SK-N-SH treated with all-trans-retinoic acid at 6 μM for 48 hours (cell line): Measurements from ENCODE around the gene HMMR.

Source experiments
- ATAC-seq: fragments of 200-7000 bp; cut with Tn5 transposase; 3 replicates; pipeline ENCODE4 v1.9.1; 2020; ENCODE audit warnings: mild to moderate bottlenecking, moderate library complexity
- BACH2 ChIP-seq: fragments of 250-450 bp; sonication (Bioruptor Pico); IDR thresholded peaks from 2 replicates; pipeline ENCODE4 v1.9.0; 2021; ENCODE audit warnings: mild to moderate bottlenecking, borderline replicate concordance
- CREB5 ChIP-seq: fragments of 250-450 bp; sonication (Bioruptor Pico); IDR thresholded peaks from 2 replicates; pipeline ENCODE4 v1.5.1; 2020; ENCODE audit warnings: low read depth, mild to moderate bottlenecking, moderate library complexity
- CSDC2 ChIP-seq: fragments of 250-450 bp; sonication (Bioruptor Pico); IDR thresholded peaks from 2 replicates; pipeline ENCODE4 v1.5.0; 2020; ENCODE audit warnings: mild to moderate bottlenecking, moderate library complexity
- CSRNP3 ChIP-seq: fragments of 250-450 bp; sonication (Bioruptor Pico); IDR thresholded peaks from 2 replicates; pipeline ENCODE4 v1.5.1; 2021; ENCODE audit warnings: mild to moderate bottlenecking, moderate library complexity
- ESRRG ChIP-seq: fragments of 250-450 bp; sonication (Bioruptor Pico); IDR thresholded peaks from 2 replicates; pipeline ENCODE4 v1.6.1; 2021; ENCODE audit warnings: mild to moderate bottlenecking
- GLIS3 ChIP-seq: fragments of 250-450 bp; sonication (Bioruptor Pico); IDR thresholded peaks from 2 replicates; pipeline ENCODE4 v1.5.0; 2020; ENCODE audit warnings: mild to moderate bottlenecking, moderate library complexity
- OSR1 ChIP-seq: fragments of 250-450 bp; sonication (Bioruptor Pico); IDR thresholded peaks from 2 replicates; pipeline ENCODE4 v1.8.0; 2022; ENCODE audit warnings: moderate library complexity, mild to moderate bottlenecking, inconsistent platforms
- PATZ1 ChIP-seq: fragments of 250-450 bp; sonication (Bioruptor Pico); IDR thresholded peaks from 2 replicates; pipeline ENCODE4 v1.8.0; 2020; ENCODE audit warnings: mild to moderate bottlenecking, moderate library complexity, borderline replicate concordance
- POU6F1 ChIP-seq: fragments of 250-450 bp; sonication (Bioruptor Pico); IDR thresholded peaks from 2 replicates; pipeline ENCODE4 v1.8.0; 2021; ENCODE audit warnings: low read depth, mild to moderate bottlenecking, moderate library complexity, borderline replicate concordance
- PPARA ChIP-seq: fragments of 250-450 bp; sonication (Bioruptor Pico); IDR thresholded peaks from 2 replicates; pipeline ENCODE4 v1.5.0; 2020; ENCODE audit warnings: mild to moderate bottlenecking, borderline replicate concordance
- RARB ChIP-seq: fragments of 250-450 bp; sonication (Bioruptor Pico); IDR thresholded peaks from 2 replicates; pipeline ENCODE4 v1.8.0; 2021; ENCODE audit warnings: mild to moderate bottlenecking, moderate library complexity
- SNAI2 ChIP-seq: fragments of 250-450 bp; sonication (Bioruptor Pico); IDR thresholded peaks from 2 replicates; pipeline ENCODE4 v1.5.0; 2020; ENCODE audit warnings: mild to moderate bottlenecking, moderate library complexity
- TOX ChIP-seq: fragments of 250-450 bp; sonication (Bioruptor Pico); IDR thresholded peaks from 2 replicates; pipeline ENCODE4 v1.8.0; 2021; ENCODE audit warnings: mild to moderate bottlenecking, moderate library complexity, borderline replicate concordance
- TSHZ2 ChIP-seq: fragments of 250-450 bp; sonication (Bioruptor Pico); IDR thresholded peaks from 2 replicates; pipeline ENCODE4 v1.5.0; 2020; ENCODE audit warnings: mild to moderate bottlenecking, moderate library complexity
- ZFP3 ChIP-seq: fragments of 250-450 bp; sonication (Bioruptor Pico); IDR thresholded peaks from 2 replicates; pipeline ENCODE4 v1.5.0; 2020; ENCODE audit warnings: mild to moderate bottlenecking, moderate library complexity
- ZNF565 ChIP-seq: fragments of 450-650 bp; formaldehyde crosslinking; conservative IDR thresholded peaks from 2 replicates; pipeline ENCODE4 v1.5.0; 2020; ENCODE audit warnings: low read depth, mild to moderate bottlenecking, moderate library complexity
- ZNF70 ChIP-seq: fragments of 450-650 bp; formaldehyde crosslinking; IDR thresholded peaks from 2 replicates; pipeline ENCODE4 v1.5.0; 2020; ENCODE audit warnings: mild to moderate bottlenecking, moderate library complexity

Gene HMMR

GRCh38 chr5:163459819-163460561, 442 bp upstream of the HMMR start, which contains the start of gene NUDCD2:
Gene NUDCD2, minus strand, starts transcription at chr5:163460102. Its CDS starts 52 bp downstream, at chr5:163460050.
- TF ChIP-seq ZFP3 (no peak), GLIS3 (CRISPR knock-in tag) (0 out of 2 replicates have a peak, but pooled peaks have one; percentile 6), CSRNP3 (0 out of 2 replicates have a peak, but pooled peaks have one; percentile 63)
- ATAC-seq, result peak; percentile 89

GRCh38 chr5:163463063-163463435, 2.6 kb downstream of the HMMR start:
- TF ChIP-seq ZNF70 (CRISPR knock-in tag) (no peak), CSDC2 (no peak), POU6F1 (CRISPR knock-in tag) (no peak), RARB (CRISPR knock-in tag) (no peak), OSR1 (no peak), CSRNP3 (no peak), TSHZ2 (CRISPR knock-in tag) (no peak), CREB5 (no peak), TOX (CRISPR knock-in tag) (no peak), ZFP3 (no peak), ESRRG (CRISPR knock-in tag) (no peak), PPARA (CRISPR knock-in tag) (no peak), ZNF565 (CRISPR knock-in tag) (no peak), SNAI2 (no peak), PATZ1 (CRISPR knock-in tag) (no peak), BACH2 (CRISPR knock-in tag) (no peak), GLIS3 (CRISPR knock-in tag) (no peak)
- no peak for ATAC-seq

- TF ChIP-seq POU6F1 (CRISPR knock-in tag) (no peak), TOX (CRISPR knock-in tag) (no peak)
- peak; percentile 84 for ATAC-seq
These were observed 7.2 kb downstream of the HMMR start for GRCh38 chr5:163467682-163468081.
